Subcutaneous abdominal adipose tissue (tissue), 5 donors: ENCODE results near the gene GOLGA3.
A peak's percentile ranks its signal among the peaks of the same experiment; 100 is the strongest.
"Not testable (repeated sequence)": the region's sequence is repeated elsewhere in the genome, so short reads cannot be mapped to it uniquely, and the experiment has no call there.

ENCODE experiments used
- H3K27ac ChIP-seq: one replicate; pipeline ENCODE4 v1.7.0; 2013; ENCODE audit warnings: low read depth, mild to moderate bottlenecking, inconsistent platforms, low read length, moderate library complexity
- H3K27me3 ChIP-seq, 5 donors: one replicate each; pipeline ENCODE4 v1.7.0; 2013; ENCODE audit warnings: low read length in 5 of 5, inconsistent platforms in 1 of 5; ENCODE audit not compliant: control insufficient read depth in 5 of 5, insufficient read depth in 4 of 5
- H3K36me3 ChIP-seq, 5 donors: one replicate each; pipeline ENCODE4 v1.7.0; 2013; ENCODE audit warnings: low read length in 5 of 5; ENCODE audit not compliant: control insufficient read depth in 5 of 5, insufficient read depth in 5 of 5
- H3K4me1 ChIP-seq, 5 donors: one replicate each; pipeline ENCODE4 v1.7.0; 2013; ENCODE audit warnings: low read length in 5 of 5, mild to moderate bottlenecking in 3 of 5, moderate library complexity in 1 of 5; ENCODE audit not compliant: control insufficient read depth in 5 of 5, insufficient read depth in 5 of 5
- H3K4me3 ChIP-seq, 5 donors: one replicate each; pipeline ENCODE4 v1.7.0; 2013; ENCODE audit warnings: low read length in 5 of 5, low read depth in 1 of 5
- H3K9ac ChIP-seq, 5 donors: one replicate each; pipeline ENCODE4 v1.7.0; 2013; ENCODE audit warnings: low read length in 5 of 5, mild to moderate bottlenecking in 4 of 5, moderate library complexity in 3 of 5
- H3K9me3 ChIP-seq, 5 donors: one replicate each; pipeline ENCODE4 v1.7.0; 2013; ENCODE audit warnings: low read length in 5 of 5; ENCODE audit not compliant: control insufficient read depth in 5 of 5
- donor health status: healthy.
- donor health status: healthy.
- donor health status: healthy.
- donor health status: healthy.
- donor health status: healthy.

The GOLGA3 gene

GRCh38 chr12:132759359-132759758, 69.3 kb downstream of the GOLGA3 start:
- Histone ChIP-seq H3K9me3 (no peaks in the 10 kb centered on the region), H3K9ac (no peak overlapping the region), H3K4me1 (peaks cover 5 to 26% (median 22%) of the 10 kb centered on the region in 5 donors), H3K4me3 (no peak overlapping the region), H3K36me3 (peaks cover 0 to 28% (median 7%) of the 10 kb centered on the region in 5 donors), H3K27ac (peak overlapping the region; percentile 88), H3K27me3 (no peaks in the 10 kb centered on the region)

GRCh38 chr12:132758825-132759224, 69.8 kb downstream of the GOLGA3 start:
- Histone ChIP-seq H3K4me1 (peaks cover 5 to 26% (median 22%) of the 10 kb centered on the region in 5 donors), H3K36me3 (peaks cover 0 to 31% (median 11%) of the 10 kb centered on the region in 5 donors)
- not testable (repeated sequence) for H3K27ac ChIP-seq, H3K27me3 ChIP-seq, H3K9ac ChIP-seq, H3K4me3 ChIP-seq, H3K9me3 ChIP-seq

GRCh38 chr12:132754160-132754932, 74.3 kb downstream of the GOLGA3 start:
- H3K4me1 ChIP-seq = no peaks in the 10 kb centered on the region
- no peaks in the 10 kb centered on the region for H3K9me3 ChIP-seq
- no peaks in the 10 kb centered on the region for H3K27me3 ChIP-seq
- H3K27ac ChIP-seq = no peak overlapping the region
- peaks cover 3 to 69% (median 46%) of the 10 kb centered on the region in 5 donors for H3K36me3 ChIP-seq
- no peak overlapping the region for H3K9ac ChIP-seq
- no peak overlapping the region for H3K4me3 ChIP-seq

DNA sequence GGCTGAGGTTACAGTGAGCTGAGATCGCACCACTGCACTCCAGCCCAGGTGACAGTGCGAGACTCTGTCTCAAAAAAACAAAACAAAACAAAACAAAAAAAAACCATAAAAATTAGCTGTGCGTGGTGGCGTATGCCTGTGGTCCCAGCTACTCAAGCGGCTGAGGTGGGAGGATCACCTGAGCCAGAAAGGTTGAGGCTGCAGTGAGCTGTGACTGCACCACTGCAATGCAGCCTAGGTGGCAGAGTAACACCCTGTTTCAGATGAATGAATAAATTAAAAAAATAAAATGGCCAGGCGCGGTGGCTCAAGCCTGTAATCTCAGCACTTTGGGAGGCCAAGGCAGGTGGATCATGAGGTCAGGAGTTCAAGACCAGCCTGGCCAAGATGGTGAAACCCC, 75.0 kb downstream of the GOLGA3 start:
- not testable (repeated sequence) for H3K4me1 ChIP-seq, H3K27me3 ChIP-seq, H3K9me3 ChIP-seq, H3K9ac ChIP-seq, H3K27ac ChIP-seq, H3K4me3 ChIP-seq
- H3K36me3 ChIP-seq = peaks cover 3 to 73% (median 47%) of the 10 kb centered on the region in 5 donors

DNA sequence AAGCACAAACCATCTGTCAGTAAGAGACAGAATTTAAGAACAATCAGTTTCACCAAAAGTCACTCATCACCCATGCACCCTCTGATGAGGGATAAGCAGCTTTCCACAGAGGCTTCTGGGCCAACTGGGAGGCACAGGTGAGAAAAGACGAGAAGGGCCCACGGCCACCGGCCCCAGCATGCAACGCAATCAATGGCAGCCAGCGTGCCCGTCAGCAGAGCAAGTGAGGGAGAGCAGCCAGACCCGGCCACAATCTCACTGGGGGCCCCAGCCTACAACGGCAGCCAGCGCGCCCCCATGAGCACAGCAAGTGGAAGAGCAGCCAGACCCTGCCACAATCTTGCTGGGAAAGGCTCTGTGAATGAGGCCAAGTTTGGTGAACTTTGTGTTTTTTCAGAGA, 80.3 kb downstream of the GOLGA3 start:
- Histone ChIP-seq H3K27ac (no peak overlapping the region), H3K9ac (no peak overlapping the region), H3K9me3 (no peaks in the 10 kb centered on the region), H3K36me3 (peaks cover 6 to 91% (median 81%) of the 10 kb centered on the region in 5 donors), H3K27me3 (no peaks in the 10 kb centered on the region), H3K4me3 (no peak overlapping the region), H3K4me1 (no peaks in the 10 kb centered on the region)

DNA sequence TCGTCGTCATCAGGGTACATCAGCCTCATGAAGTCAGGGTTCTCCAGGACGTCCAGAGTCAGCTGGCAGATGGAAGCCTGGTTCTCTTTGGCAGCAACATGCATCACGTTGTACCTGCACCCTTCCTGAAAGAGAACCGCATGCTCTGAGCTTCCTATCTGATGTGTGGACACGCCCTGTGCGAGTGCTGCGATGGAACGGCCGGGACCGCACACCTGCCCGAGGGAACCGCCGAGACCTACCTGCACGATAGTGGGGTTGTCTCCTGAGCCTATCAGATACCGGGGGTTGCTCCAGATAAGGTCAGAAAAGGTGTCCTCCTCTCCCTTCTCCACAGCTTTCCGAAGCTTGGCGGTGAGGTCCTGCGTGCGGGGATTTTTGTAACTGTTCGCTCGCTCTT, 80.8 kb downstream of the GOLGA3 start:
- no peak overlapping the region for H3K9ac ChIP-seq
- H3K4me3 ChIP-seq = no peak overlapping the region
- no peaks in the 10 kb centered on the region for H3K4me1 ChIP-seq
- H3K27ac ChIP-seq = no peak overlapping the region
- peaks cover 8 to 90% (median 83%) of the 10 kb centered on the region in 5 donors for H3K36me3 ChIP-seq
- H3K27me3 ChIP-seq = no peaks in the 10 kb centered on the region
- H3K9me3 ChIP-seq = no peaks in the 10 kb centered on the region

- Histone ChIP-seq H3K4me3 (no peak overlapping the region), H3K27ac (no peak overlapping the region), H3K9me3 (no peaks in the 10 kb centered on the region), H3K27me3 (no peaks in the 10 kb centered on the region), H3K4me1 (no peaks in the 10 kb centered on the region), H3K9ac (no peak overlapping the region), H3K36me3 (peaks cover 11 to 90% (median 84%) of the 10 kb centered on the region in 5 donors)
These were observed 81.3 kb downstream of the GOLGA3 start for GRCh38 chr12:132747395-132747794.

DNA sequence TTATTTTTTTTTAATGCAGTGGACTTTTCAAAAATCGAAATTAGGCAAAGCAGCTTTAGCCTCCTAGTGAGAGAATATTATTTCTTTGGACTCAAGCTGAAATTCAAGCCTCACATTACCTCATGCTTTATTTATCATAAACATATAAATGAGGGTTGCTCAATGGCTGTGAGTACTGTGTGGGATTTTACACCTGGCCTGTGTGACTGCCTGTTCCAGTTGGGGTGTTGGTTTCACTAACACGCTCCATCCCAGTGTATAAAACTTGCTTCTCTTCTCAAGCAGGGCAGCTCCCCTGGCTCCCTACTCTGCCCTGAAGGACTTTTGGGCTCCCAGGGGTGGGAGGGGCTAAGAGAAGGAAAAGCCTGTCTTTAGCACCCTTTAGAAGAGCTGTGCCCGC, 82.1 kb downstream of the GOLGA3 start:
- peaks cover 18 to 92% (median 88%) of the 10 kb centered on the region in 5 donors for H3K36me3 ChIP-seq
- H3K9ac ChIP-seq = no peak overlapping the region

DNA sequence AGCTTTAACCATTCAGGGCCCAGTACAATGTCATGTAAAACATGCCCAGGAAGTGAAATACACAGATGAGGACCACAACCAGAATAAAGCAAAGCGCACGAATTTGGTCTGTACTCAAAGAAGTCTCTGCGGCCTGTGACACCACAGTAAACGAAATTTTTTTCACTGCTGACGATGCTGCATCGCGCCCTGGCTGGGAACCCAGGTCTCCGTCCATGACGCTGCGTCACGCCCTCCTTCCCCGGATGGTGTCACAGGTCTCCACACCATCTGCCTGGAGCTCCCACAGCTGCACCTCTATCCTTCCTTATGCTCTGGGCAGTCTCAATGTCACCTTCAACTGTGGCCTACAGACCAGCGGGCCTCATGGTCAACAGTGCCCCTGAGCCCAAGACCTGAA, 84.8 kb downstream of the GOLGA3 start:
- Histone ChIP-seq H3K4me1 (no peaks in the 10 kb centered on the region), H3K27ac (no peak overlapping the region), H3K27me3 (no peaks in the 10 kb centered on the region), H3K9me3 (no peaks in the 10 kb centered on the region), H3K36me3 (peaks cover 26 to 95% (median 93%) of the 10 kb centered on the region in 5 donors), H3K9ac (no peak overlapping the region), H3K4me3 (no peak overlapping the region)

More for the DNA sequence above, 82.1 kb downstream of the GOLGA3 start:
- Histone ChIP-seq H3K27ac (no peak overlapping the region), H3K4me1 (no peaks in the 10 kb centered on the region), H3K9me3 (no peaks in the 10 kb centered on the region), H3K4me3 (no peak overlapping the region), H3K27me3 (no peaks in the 10 kb centered on the region)

- Histone ChIP-seq H3K27me3 (no peaks in the 10 kb centered on the region), H3K9ac (no peak overlapping the region), H3K27ac (no peak overlapping the region), H3K9me3 (no peaks in the 10 kb centered on the region), H3K36me3 (peaks cover 26 to 92% (median 87%) of the 10 kb centered on the region in 5 donors), H3K4me3 (no peak overlapping the region), H3K4me1 (no peaks in the 10 kb centered on the region)
These were observed 87.0 kb downstream of the GOLGA3 start for GRCh38 chr12:132741620-132742019.
